HEK293T (cell line): Measurements from ENCODE around the gene FXYD7.

Experiments
- ARNT ChIP-seq: fragments of 450-650 bp; IDR thresholded peaks from 2 replicates; pipeline ENCODE4 v1.6.1; 2017; ENCODE audit warnings: mild to moderate bottlenecking
- FOXA1 ChIP-seq: fragments of 450-650 bp; IDR thresholded peaks from 2 replicates; pipeline ENCODE4 v1.6.1; 2016; ENCODE audit warnings: mild to moderate bottlenecking
- FOXK2 ChIP-seq: fragments of 450-650 bp; IDR thresholded peaks from 2 replicates; pipeline ENCODE4 v1.6.1; 2016; ENCODE audit warnings: mild to moderate bottlenecking

GRCh38 chr19:35136977-35137702, 5.9 kb upstream of the FXYD7 start:
- no peak for TF ChIP-seq ARNT
- TF ChIP-seq FOXA1, result no peak
- TF ChIP-seq FOXK2, result no peak
